T47D (cell line): Measurements from ENCODE around the gene ELP6.
"Not testable (repeated sequence)": the region's sequence is repeated elsewhere in the genome, so short reads cannot be mapped to it uniquely, and the experiment has no call there.

Source experiments
- DNase-seq, 2 experiments: peaks; one replicate each; pipeline versions ENCODE4 v3.0.0 to v3.0.0-alpha.2; 2011 to 2012; ENCODE audit warnings: low read depth in 1 of 2, low spot score in 1 of 2
- JUND ChIP-seq: IDR thresholded peaks from 2 replicates; pipeline ENCODE4 v1.6.1; 2012; ENCODE audit warnings: low read depth
- in situ Hi-C: cut with HindIII; loops from 2 replicates; pipeline ENCODE4 v1.10.0; 2016; ENCODE audit warnings: low sequenced_read_pairs, low pct_unique_long_range_greater_than_20kb

The ELP6 gene

GRCh38 chr3:47496892-47497291 is 16.6 kb downstream of the ELP6 start:
- DNase-seq, result no peak
- no peak for TF ChIP-seq JUND
- in situ Hi-C loops, result no loop called here

DNA sequence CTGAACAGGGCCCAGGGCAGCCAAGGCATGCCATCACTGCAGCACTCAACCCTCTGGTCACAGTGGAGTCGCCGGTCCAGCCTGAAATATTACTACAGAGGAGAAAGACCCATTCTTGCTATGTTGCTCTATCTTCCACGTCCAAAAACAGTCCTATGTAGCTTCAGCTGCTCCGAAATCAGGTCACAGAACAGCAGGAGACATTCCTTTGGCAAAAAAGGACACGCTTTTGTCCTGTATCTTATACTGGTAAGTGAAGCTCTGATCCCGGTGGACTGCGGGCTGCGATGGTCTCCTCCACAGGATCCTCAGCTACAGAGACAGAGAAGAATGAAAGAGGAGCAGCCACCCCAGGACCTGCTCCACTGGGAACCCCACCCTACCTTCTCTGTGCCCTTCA is 17.6 kb downstream of the ELP6 start:
- in situ Hi-C loops, result no loop called here
- DNase-seq, result no peak
- no peak for TF ChIP-seq JUND

- in situ Hi-C loops, result no loop called here
- no peak for DNase-seq
- TF ChIP-seq JUND, result no peak
These were observed 18.4 kb downstream of the ELP6 start for GRCh38 chr3:47495111-47495510.

DNA sequence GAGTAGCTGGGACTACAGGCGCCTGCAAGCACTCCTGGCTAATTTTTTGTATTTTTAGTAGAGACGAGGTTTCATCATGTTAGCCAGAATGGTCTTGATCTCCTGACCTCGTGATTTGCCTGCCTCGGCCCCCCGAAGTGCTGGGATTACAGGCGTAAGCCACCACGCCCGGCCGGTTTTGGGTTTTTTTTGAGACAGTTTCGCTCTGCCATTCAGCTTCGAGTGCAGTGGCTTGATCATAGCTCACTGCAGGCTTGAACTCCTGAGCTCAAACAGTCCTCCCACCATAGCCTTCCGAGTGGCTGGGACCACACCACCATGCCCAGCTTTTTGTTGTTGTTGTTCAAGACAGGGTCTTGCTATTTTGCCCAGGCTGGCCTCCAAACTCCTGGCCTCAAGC is 21.7 kb downstream of the ELP6 start:
- TF ChIP-seq JUND, result no peak
- no peak for DNase-seq
- in situ Hi-C loops, result no loop called here

GRCh38 chr3:47491186-47491585 is 22.3 kb downstream of the ELP6 start:
- no peak for TF ChIP-seq JUND
- in situ Hi-C loops, result no loop called here

DNA sequence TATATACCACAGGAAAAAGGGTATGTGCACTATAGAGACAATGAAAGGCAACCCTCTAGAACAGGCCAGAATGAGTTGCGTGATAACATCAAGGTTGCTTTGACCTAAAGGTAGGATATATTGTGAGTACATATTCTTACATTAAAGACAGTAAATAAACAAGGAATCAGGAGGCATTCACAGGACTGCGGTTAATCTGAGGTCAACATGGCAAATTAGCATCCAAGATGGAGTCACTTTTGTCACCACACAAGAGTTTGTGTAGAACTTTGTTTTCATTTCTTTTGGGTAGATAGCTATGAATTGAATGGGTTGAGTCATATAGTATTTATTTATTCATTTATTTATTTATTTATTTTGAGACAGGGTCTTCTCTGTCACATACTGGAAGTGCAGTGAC is 26.2 kb downstream of the ELP6 start:
- in situ Hi-C loops, result no loop called here
- TF ChIP-seq JUND, result no peak
- DNase-seq, result peak in 1 of 2 experiments; percentile 45

More at GRCh38 chr3:47491186-47491585, 22.3 kb downstream of the ELP6 start:
- DNase-seq, result no peak

- no peak for TF ChIP-seq JUND
- in situ Hi-C loops, result no loop called here
- no peak for DNase-seq
These were observed 27.7 kb downstream of the ELP6 start for GRCh38 chr3:47485812-47486211.

DNA sequence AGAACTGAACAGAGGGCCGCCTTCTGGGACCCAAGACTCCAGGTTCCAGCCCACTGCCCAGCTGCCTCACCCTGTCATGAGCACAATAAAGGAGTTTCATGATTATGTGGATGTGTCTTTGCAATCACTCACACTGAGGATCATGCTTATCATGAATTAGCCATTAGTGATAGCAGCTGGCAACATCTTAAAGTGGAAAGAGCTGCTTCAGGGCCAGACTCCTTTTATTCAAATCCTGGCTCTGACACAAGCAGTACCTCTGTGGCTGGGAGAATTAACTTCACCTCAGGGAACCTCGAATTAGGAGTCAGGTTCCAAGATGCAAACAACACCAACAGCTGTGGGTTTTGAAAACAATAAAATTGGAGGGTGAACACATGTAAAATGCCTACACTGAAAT is 31.1 kb downstream of the ELP6 start:
- in situ Hi-C loops, result no loop called here
- no peak for TF ChIP-seq JUND
- DNase-seq, result no peak

DNA sequence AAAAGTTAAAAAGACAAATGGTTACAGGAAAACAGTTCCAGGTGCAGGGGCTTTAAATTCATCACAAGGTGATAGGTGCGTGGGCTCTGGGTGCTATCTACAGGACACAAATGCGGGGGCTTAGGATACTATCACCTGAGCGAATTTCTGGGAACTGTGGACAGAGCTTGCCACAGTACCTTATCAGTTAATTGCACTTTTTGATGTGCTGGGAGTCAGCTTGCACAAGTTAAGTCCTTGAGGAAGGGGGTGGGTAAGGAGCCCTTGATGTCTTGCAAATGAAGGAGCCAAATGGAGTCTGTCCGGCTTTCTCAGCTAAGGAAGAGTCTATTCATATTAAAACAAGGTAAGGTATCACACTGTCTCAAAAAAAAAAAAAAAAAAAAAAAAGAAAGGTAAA is 31.7 kb downstream of the ELP6 start:
- DNase-seq, in situ Hi-C loops: not testable (repeated sequence)

GRCh38 chr3:47480267-47480666 is 33.2 kb downstream of the ELP6 start:
- DNase-seq, in situ Hi-C loops: not testable (repeated sequence)

DNA sequence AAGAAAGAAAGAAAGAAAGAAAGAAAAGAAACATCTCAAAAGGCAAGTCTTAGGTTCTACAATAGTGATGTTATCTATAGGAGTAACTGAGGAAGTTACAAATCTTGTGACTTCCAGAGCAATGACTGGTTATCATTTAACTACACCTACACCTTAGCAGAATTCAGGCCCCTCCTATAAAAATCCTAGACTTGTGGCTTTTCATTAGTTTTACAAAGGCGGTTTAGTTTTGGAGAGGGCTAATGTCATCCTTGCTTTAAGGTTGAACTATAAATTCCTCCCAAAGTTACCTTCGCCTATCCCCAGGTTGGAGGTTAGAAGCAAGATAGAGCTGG is 33.7 kb downstream of the ELP6 start:
- in situ Hi-C loops, result no loop called here
- TF ChIP-seq JUND, result no peak
- DNase-seq, result no peak

- in situ Hi-C loops, result no loop called here
- TF ChIP-seq JUND, result no peak
- DNase-seq, result no peak
These were observed 35.5 kb downstream of the ELP6 start for GRCh38 chr3:47478022-47478421.

GRCh38 chr3:47476644-47477199 is 36.8 kb downstream of the ELP6 start:
- no peak for DNase-seq
- TF ChIP-seq JUND, result no peak
- in situ Hi-C loops, result no loop called here

DNA sequence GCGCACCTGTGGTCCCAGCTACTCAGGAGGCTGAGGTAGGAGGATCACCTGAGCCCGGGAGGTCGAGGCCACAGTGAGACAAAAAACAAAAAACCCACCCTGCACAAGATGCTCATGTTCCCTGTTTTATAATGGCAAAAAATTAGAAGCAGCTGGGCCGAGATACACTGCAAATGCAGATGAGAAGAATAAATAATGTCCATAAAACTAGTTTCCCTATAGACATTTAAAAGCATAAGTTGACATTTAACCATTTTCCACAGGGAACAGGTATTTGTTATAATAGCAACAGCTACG is 37.2 kb downstream of the ELP6 start:
- in situ Hi-C loops, result no loop called here

More for the DNA sequence above, 37.2 kb downstream of the ELP6 start:
- TF ChIP-seq JUND, result no peak
- DNase-seq, result no peak
